Ectodermal cell (in vitro differentiated cells): ENCODE data around the gene STX10.

Source experiments
- H3K27ac ChIP-seq: 2 replicates; pipeline ENCODE4 v1.7.0; 2013; ENCODE audit warnings: mild to moderate bottlenecking, low read depth, low read length; ENCODE audit not compliant: insufficient read depth, poor library complexity, severe bottlenecking
- H3K27me3 ChIP-seq: 2 replicates; pipeline ENCODE4 v1.7.0; 2013; ENCODE audit warnings: mild to moderate bottlenecking, low read length; ENCODE audit not compliant: insufficient read depth, control insufficient read depth, poor library complexity, severe bottlenecking
- H3K36me3 ChIP-seq: one replicate; pipeline ENCODE4 v1.7.0; 2013; ENCODE audit warnings: low read length; ENCODE audit not compliant: control insufficient read depth, insufficient read depth
- H3K4me1 ChIP-seq: one replicate; pipeline ENCODE4 v1.7.0; 2013; ENCODE audit warnings: low read length; ENCODE audit not compliant: control insufficient read depth, insufficient read depth
- H3K4me3 ChIP-seq: 2 replicates; pipeline ENCODE4 v1.7.0; 2013; ENCODE audit warnings: low read depth, low read length, control low read depth; ENCODE audit not compliant: insufficient read depth
- H3K9me3 ChIP-seq: 2 replicates; pipeline ENCODE4 v1.7.0; 2013; ENCODE audit warnings: mild to moderate bottlenecking, low read length, moderate library complexity; ENCODE audit not compliant: control insufficient read depth
- WGBS, 2 experiments: methylation state at CpG; one replicate each; pipeline ENCODE4 v1.1.7; 2013; ENCODE audit warnings: missing lambda C conversion rate in 2 of 2; 5-methylcytosine and 5-hydroxymethylcytosine counted together

STX10 gene

GRCh38 chr19:13099073-13099999 lies 50.8 kb downstream of the STX10 start:
- peaks cover 15% of the 10 kb centered on the region for H3K4me1 ChIP-seq
- 9 to 10% methylated on average over 77 of the region's 77 CpGs for WGBS, 2 experiments
- H3K36me3 ChIP-seq = no peaks in the 10 kb centered on the region
- no peak overlapping the region for H3K27ac ChIP-seq
- H3K27me3 ChIP-seq = peaks cover 91% of the 10 kb centered on the region
- no peak overlapping the region for H3K4me3 ChIP-seq
- H3K9me3 ChIP-seq = no peaks in the 10 kb centered on the region

DNA sequence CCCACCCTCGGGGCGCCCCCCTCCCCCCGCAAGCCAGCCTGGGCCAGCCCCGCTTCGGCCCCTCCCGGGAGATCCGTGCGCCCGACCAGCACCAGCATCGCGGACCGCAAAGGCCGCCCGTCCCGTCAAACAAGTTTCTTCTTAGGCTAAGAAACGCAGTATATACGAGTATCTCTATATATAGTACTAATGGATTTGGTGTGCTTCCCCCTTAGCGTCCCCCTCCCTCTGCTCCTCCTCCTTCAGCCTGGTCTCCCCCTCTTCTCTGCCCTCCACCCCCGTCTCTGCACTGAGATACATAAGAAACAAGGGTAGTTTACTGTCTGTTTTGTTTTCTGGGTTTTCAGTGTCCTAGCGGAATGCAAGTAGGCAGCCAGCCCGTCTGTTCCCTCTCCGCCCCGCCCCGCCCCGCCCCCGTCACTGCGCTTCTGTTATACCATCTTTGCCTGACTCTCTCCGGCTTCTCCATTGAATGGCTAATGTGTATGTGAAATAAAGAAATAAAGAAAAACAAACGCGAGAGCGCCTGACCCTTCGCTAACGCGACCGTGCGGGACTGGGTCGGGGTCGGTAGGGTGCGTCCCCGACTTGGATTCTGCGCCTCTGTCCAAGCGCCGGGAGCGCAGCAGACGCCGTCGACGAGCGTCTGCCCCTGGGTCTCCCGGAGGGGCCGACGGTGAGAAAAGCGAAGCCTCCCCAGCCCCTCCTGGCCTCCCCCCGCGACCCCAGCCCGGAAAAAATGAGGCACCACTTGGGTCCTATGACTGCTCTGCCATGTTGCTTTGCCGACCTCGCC lies 51.7 kb downstream of the STX10 start:
- no peaks in the 10 kb centered on the region for H3K36me3 ChIP-seq
- H3K27ac ChIP-seq = no peak overlapping the region
- peaks cover 97% of the 10 kb centered on the region for H3K27me3 ChIP-seq
- H3K9me3 ChIP-seq = no peaks in the 10 kb centered on the region
- H3K4me1 ChIP-seq = peaks cover 23% of the 10 kb centered on the region
- 2% methylated on average over 52 to 58 of the region's 58 CpGs for WGBS, 2 experiments
- no peak overlapping the region for H3K4me3 ChIP-seq

DNA sequence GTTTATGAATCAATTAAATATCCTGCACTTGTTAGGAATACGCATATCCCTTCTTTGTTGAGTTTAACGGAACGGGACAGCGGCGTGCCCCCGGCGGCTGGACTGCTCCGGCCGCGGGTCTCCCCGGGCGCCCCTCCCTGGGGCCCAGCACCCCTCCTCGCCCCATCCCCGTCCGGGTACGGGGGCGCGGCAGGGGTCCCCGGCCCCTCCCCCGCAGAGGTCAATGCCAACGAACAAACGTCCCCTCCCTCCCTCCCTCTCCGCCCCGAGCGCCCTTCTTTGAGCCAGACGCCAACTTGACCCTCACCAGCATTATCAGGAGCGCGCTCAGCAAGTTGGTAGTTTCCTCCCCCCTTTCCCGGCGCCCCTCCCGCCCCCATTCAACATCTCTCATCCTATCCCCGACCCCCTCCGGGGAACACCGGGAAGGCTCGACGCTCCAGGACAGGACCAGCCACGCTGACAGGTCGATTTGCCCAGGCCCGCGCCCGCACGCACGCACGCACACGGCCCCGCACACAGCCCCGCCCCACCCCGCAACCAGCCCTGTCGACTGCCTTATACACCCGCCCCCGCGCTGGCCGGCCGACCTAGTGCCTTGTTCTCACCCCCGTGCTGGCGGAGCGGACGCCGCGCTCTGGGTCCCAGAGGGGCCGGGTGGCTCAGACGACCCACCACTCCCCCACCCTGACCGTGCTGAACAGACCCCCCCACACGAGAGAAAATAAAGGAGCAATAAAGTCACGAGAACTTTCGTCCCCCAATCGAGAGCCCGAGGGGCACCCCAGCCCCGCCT lies 52.5 kb downstream of the STX10 start:
- no peaks in the 10 kb centered on the region for H3K9me3 ChIP-seq
- peaks cover 95% of the 10 kb centered on the region for H3K27me3 ChIP-seq
- 2 to 3% methylated on average over 62 to 69 of the region's 69 CpGs for WGBS, 2 experiments
- peaks cover 24% of the 10 kb centered on the region for H3K4me1 ChIP-seq
- no peak overlapping the region for H3K4me3 ChIP-seq
- no peak overlapping the region for H3K27ac ChIP-seq
- no peaks in the 10 kb centered on the region for H3K36me3 ChIP-seq

DNA sequence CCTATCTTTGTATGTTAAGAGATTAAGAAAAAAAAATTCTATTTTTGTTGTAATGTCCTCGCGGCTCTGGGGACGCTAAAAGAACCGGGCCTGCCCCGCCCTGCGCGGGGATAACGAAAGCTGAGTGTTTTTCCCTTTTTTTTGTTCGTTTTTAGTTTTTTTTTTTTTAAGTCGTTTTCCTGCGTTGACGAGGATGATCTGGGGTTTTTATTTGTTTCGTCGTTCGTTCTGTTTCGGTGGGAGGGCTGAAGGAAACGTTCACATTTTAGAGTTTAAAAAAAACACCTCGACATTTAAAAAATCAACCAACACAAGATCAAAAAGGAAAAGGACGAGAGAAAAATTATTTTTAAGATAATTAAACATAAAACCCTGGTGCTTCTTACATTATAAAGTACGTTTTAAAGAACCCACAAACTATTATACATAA lies 53.1 kb downstream of the STX10 start:
- no peak overlapping the region for H3K4me3 ChIP-seq
- H3K9me3 ChIP-seq = no peaks in the 10 kb centered on the region
- WGBS, 2 experiments = 3 to 5% methylated on average over 9 to 17 of the region's 20 CpGs
- peaks cover 27% of the 10 kb centered on the region for H3K4me1 ChIP-seq
- no peak overlapping the region for H3K27ac ChIP-seq
- peaks cover 95% of the 10 kb centered on the region for H3K27me3 ChIP-seq
- no peaks in the 10 kb centered on the region for H3K36me3 ChIP-seq

GRCh38 chr19:13095934-13096927 lies 53.9 kb downstream of the STX10 start:
- no peaks in the 10 kb centered on the region for H3K9me3 ChIP-seq
- peaks cover 95% of the 10 kb centered on the region for H3K27me3 ChIP-seq
- peak overlapping the region; percentile 34 for H3K4me3 ChIP-seq
- 1 to 2% methylated on average over 44 of the region's 44 CpGs for WGBS, 2 experiments
- no peak overlapping the region for H3K27ac ChIP-seq
- peaks cover 32% of the 10 kb centered on the region for H3K4me1 ChIP-seq
- no peaks in the 10 kb centered on the region for H3K36me3 ChIP-seq

- H3K27me3 ChIP-seq = peaks cover 95% of the 10 kb centered on the region
Measured at GRCh38 chr19:13095393-13095784, 54.8 kb downstream of the STX10 start.

GRCh38 chr19:13094771-13095392 lies 55.3 kb downstream of the STX10 start:
- peaks cover 95% of the 10 kb centered on the region for H3K27me3 ChIP-seq
- WGBS, 2 experiments = 4% methylated on average over 16 of the region's 16 CpGs
- H3K9me3 ChIP-seq = no peaks in the 10 kb centered on the region
- H3K4me1 ChIP-seq = peaks cover 32% of the 10 kb centered on the region
- no peaks in the 10 kb centered on the region for H3K36me3 ChIP-seq
- H3K4me3 ChIP-seq = peak overlapping the region; percentile 34
- H3K27ac ChIP-seq = peak overlapping the region; percentile 13

More at GRCh38 chr19:13095393-13095784, 54.8 kb downstream of the STX10 start:
- Histone ChIP-seq H3K27ac (peak overlapping the region; percentile 13), H3K4me1 (peaks cover 32% of the 10 kb centered on the region), H3K36me3 (no peaks in the 10 kb centered on the region), H3K9me3 (no peaks in the 10 kb centered on the region), H3K4me3 (peak overlapping the region; percentile 34)
- 0 to 1% methylated on average over 25 of the region's 25 CpGs for whole genome bisulfite sequencing, 2 experiments

GRCh38 chr19:13094106-13094504 lies 56.1 kb downstream of the STX10 start:
- Histone ChIP-seq H3K9me3 (no peaks in the 10 kb centered on the region), H3K27ac (no peak overlapping the region), H3K4me1 (peaks cover 32% of the 10 kb centered on the region), H3K4me3 (no peak overlapping the region), H3K27me3 (peaks cover 93% of the 10 kb centered on the region), H3K36me3 (no peaks in the 10 kb centered on the region)
- 21 to 27% methylated on average over 5 of the region's 5 CpGs for WGBS, 2 experiments
